GM12878 (cell line): Measurements from ENCODE around the gene C11orf16. TPM values are rescaled to one million over a fixed set of nuclear protein-coding genes. Genes with fewer than 3 reads are reported as not detected.

Experiments
- ATAC-seq: fragments of 200-7000 bp; cut with Tn5 transposase; 3 replicates; pipeline ENCODE4 v1.9.1; 2020; ENCODE audit warnings: mild to moderate bottlenecking, moderate library complexity
- BruUV-seq: library from RNA; stranded (reverse); fragments of 400-500 nt; replicated peaks from 2 replicates; lab custom pipeline; 2021; lab: Mats Ljungman, UMichigan
- CTCF ChIA-PET: fragments of 300-600 bp; sonication (Branson Sonifier 250); formaldehyde crosslinking; extraction: SDS; loops from one replicate; lab custom pipeline; 2021; ENCODE audit warnings: inconsistent platforms; lab: Yijun Ruan, JAX
- POLR2A ChIA-PET: fragments of 350-600 bp; formaldehyde crosslinking; extraction: SDS; loops from one replicate; lab custom pipeline; 2021; ENCODE audit warnings: inconsistent platforms; lab: Charles Lee
- RAD21 ChIA-PET: fragments of 300-600 bp; sonication (Branson Sonifier 250); formaldehyde crosslinking; loops from one replicate; lab custom pipeline; 2023; ENCODE audit warnings: antibody characterized with exemption; ENCODE audit not compliant: unreplicated experiment; lab: Charles Lee
- SMC1A ChIA-PET: fragments of 300-600 bp; sonication (Branson Sonifier 250); formaldehyde crosslinking; loops from one replicate; lab custom pipeline; 2023; ENCODE audit not compliant: unreplicated experiment, uncharacterized antibody; lab: Charles Lee
- DNase-seq: peaks from one replicate; pipeline ENCODE4 v3.0.0-alpha.2; 2011; ENCODE audit warnings: low read depth, low spot score
- FAIRE-seq: peaks from 3 replicates; lab custom pipeline; 2011; peaks lifted over from hg19 to GRCh38; lab: Jason Lieb, UNC
- H2AFZ ChIP-seq: 2 replicates; pipeline ENCODE4 v1.6.0; 2011; ENCODE audit warnings: low read depth, low read length, control low read depth; ENCODE audit not compliant: control insufficient read depth
- H3K27ac ChIP-seq: 2 replicates; pipeline ENCODE4 v1.5.1; 2011; ENCODE audit warnings: control low read depth; ENCODE audit not compliant: control insufficient read depth, insufficient read depth
- H3K27me3 ChIP-seq, 2 experiments: replicated peaks in 1 of 2; 2 replicates each; pipeline versions ENCODE4 v1.6.0 to v1.6.1; 2011; ENCODE audit warnings: low read length in 1 of 2; ENCODE audit not compliant: control insufficient read depth in 2 of 2, insufficient read depth in 2 of 2
- H3K36me3 ChIP-seq, 2 experiments: 2 replicates each; pipeline ENCODE4 v1.5.1; 2011; ENCODE audit warnings: low read length in 1 of 2; ENCODE audit not compliant: control insufficient read depth in 2 of 2, insufficient read depth in 2 of 2
- H3K4me1 ChIP-seq: 2 replicates; pipeline ENCODE4 v1.6.1; 2011; ENCODE audit warnings: mild to moderate bottlenecking, low read length, moderate library complexity, mixed read lengths; ENCODE audit not compliant: control insufficient read depth, insufficient read depth
- H3K4me2 ChIP-seq: 2 replicates; pipeline ENCODE4 v1.6.0; 2011; ENCODE audit warnings: control low read depth; ENCODE audit not compliant: control insufficient read depth, insufficient read depth
- H3K4me3 ChIP-seq: fragments of 200-600 bp; sonication (generic); 2 replicates; pipeline ENCODE4 v1.5.1; 2016
- H3K79me2 ChIP-seq: 2 replicates; pipeline ENCODE4 v1.6.0; 2011; ENCODE audit warnings: low read length; ENCODE audit not compliant: control insufficient read depth, insufficient read depth
- H3K9ac ChIP-seq: 2 replicates; pipeline ENCODE4 v1.8.0; 2011; ENCODE audit warnings: low read length, control low read depth, mixed read lengths; ENCODE audit not compliant: control insufficient read depth, insufficient read depth
- H3K9me3 ChIP-seq: replicated peaks from 3 replicates; pipeline ENCODE4 v1.5.1; 2011; ENCODE audit warnings: mild to moderate bottlenecking, low read length; ENCODE audit not compliant: control insufficient read depth, insufficient read depth
- H4K20me1 ChIP-seq: 2 replicates; pipeline ENCODE4 v1.6.0; 2011; ENCODE audit not compliant: control insufficient read depth, insufficient read depth
- BMI1 ChIP-seq: fragments of 450-650 bp; IDR thresholded peaks from 2 replicates; pipeline ENCODE4 v1.6.1; 2016; ENCODE audit warnings: mild to moderate bottlenecking, moderate library complexity, borderline replicate concordance
- CREM ChIP-seq: IDR thresholded peaks from 2 replicates; pipeline ENCODE4 v1.6.1; 2014; ENCODE audit warnings: antibody characterized with exemption, low read depth
- PML ChIP-seq: IDR thresholded peaks from 2 replicates; pipeline ENCODE4 v1.6.1; 2012; ENCODE audit warnings: low read length, inconsistent platforms
- RAD21 ChIP-seq: IDR thresholded peaks from 2 replicates; pipeline ENCODE4 v1.6.1; 2011; ENCODE audit warnings: mild to moderate bottlenecking, low read depth, low read length, moderate library complexity; ENCODE audit not compliant: insufficient read depth
- SREBF2 ChIP-seq: IDR thresholded peaks from 2 replicates; pipeline ENCODE4 v1.6.1; 2012; ENCODE audit warnings: mild to moderate bottlenecking, low read length
- SRF ChIP-seq, 2 experiments: IDR thresholded peaks; 2 replicates each; pipeline ENCODE4 v1.6.1; 2011; ENCODE audit warnings: low read depth in 2 of 2, low read length in 2 of 2, mild to moderate bottlenecking in 1 of 2, moderate library complexity in 1 of 2
- ZNF24 ChIP-seq: fragments of 450-650 bp; IDR thresholded peaks from 2 replicates; pipeline ENCODE4 v1.6.1; 2017; ENCODE audit warnings: antibody characterized with exemption, mild to moderate bottlenecking
- ZNF274 ChIP-seq: IDR thresholded peaks from one replicate; pipeline ENCODE4 v1.8.0; 2011; ENCODE audit not compliant: insufficient read length, insufficient read depth
- ZNF622 ChIP-seq: fragments of 450-650 bp; IDR thresholded peaks from 2 replicates; pipeline ENCODE4 v1.6.1; 2017; ENCODE audit warnings: mild to moderate bottlenecking, inconsistent platforms
- ZZZ3 ChIP-seq: IDR thresholded peaks from 2 replicates; pipeline ENCODE4 v1.6.1; 2011; ENCODE audit warnings: low read depth; ENCODE audit not compliant: control insufficient read depth, insufficient read length
- WGBS: methylation state at CpG from one replicate; pipeline ENCODE4 v1.1.6; 2016; ENCODE audit warnings: low lambda C conversion rate; ENCODE audit not compliant: insufficient replicate concordance, insufficient coverage; ENCODE audit errors: missing lambda C conversion rate; 5-methylcytosine and 5-hydroxymethylcytosine counted together
- in situ Hi-C: fragments of 300-500 bp; cut with MboI; formaldehyde crosslinking; loops from 9 replicates; pipeline ENCODE4 v1.14.3; 2018; ENCODE audit warnings: mixed read lengths
- intact Hi-C: fragments of 100-400 bp; cut with micrococcal nuclease; formaldehyde crosslinking; loops from one replicate; pipeline ENCODE4 v1.14.2; 2022; ENCODE audit not compliant: unreplicated experiment
- polyA plus RNA-seq, 11 experiments: library from polyadenylated mRNA; depleted of rRNA in 4 of 11; unstranded in 6 of 11; stranded (reverse) in 5 of 11; fragments of >200 nt; fragmentation: Nextera tagmentation in 4 of 11; fragmentation: Illumina TruSeq in 1 of 11; extraction: Ambion mirVana in 4 of 11; extraction: Trizol in 1 of 11; gene quantifications; 1 replicate in 1 of 11; 2 replicates in 10 of 11; pipeline versions ENCODE4 v1.2.1 to v1.2.3, GENCODE V29; 2011 to 2016; ENCODE audit warnings: inconsistent platforms in 2 of 11, missing spikeins in 2 of 11, low read depth in 1 of 11
- total RNA-seq, 4 experiments: library from RNA; depleted of rRNA in 3 of 4; stranded (reverse); fragments of >200 nt in 3 of 4; fragmentation: Illumina TruSeq in 1 of 4; extraction: Trizol in 1 of 4; gene quantifications; 2 replicates each; pipeline versions ENCODE4 v1.2.1 to v1.2.3, GENCODE V29; 2013 to 2021
- TF ChIP-seq, protein P1 (sequence below): fragments of 450-650 bp; IDR thresholded peaks from 2 replicates; pipeline ENCODE4 v1.6.1; 2018; ENCODE audit warnings: mild to moderate bottlenecking, low read depth, moderate library complexity; ENCODE audit not compliant: partially characterized antibody
- TF ChIP-seq, protein P2 (sequence below): fragments of 450-650 bp; IDR thresholded peaks from 2 replicates; pipeline ENCODE4 v1.6.1; 2017; ENCODE audit warnings: antibody characterized with exemption, mild to moderate bottlenecking, moderate library complexity

The C11orf16 gene
- total and polyA plus RNA-seq, 10 of the 15 experiments (the other 5 are each of a cell fraction or from before 2014, with no cell fraction given) = 0.05 to 0.39 (median 0.32) TPM; not detected in 7

DNA sequence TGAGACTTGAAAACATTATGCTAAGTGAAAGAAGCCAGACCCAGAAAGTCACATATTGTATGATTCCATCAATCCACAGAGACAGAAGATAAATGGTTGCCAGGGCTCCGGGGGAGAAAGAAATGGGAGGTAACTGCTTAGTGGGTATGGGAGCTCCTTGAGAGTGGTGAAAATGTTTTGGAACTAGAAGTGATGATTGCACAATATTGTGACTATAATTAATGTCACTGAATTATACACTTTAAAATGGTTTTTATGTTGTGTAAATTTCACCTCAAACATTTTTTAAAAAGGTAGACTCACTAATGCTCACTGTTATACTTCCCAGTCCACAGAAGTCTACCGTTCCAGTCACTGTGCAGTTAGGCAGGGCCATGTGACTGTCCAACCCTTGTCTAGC, 54.0 kb downstream of the C11orf16 start:
- no peak for ATAC-seq

More for the DNA sequence above, 54.0 kb downstream of the C11orf16 start:
- no peaks in the 10 kb centered on the region for H4K20me1 ChIP-seq
- ChIA-PET RAD21 (no interaction called here), SMC1A (no interaction called here), CTCF (interaction anchor here (1.0 kb wide), 1 partner anchor 259 kb away, joined by 4 read pairs; no protein-coding TSS in a partner anchor), POLR2A (interaction anchor here (0.7 kb wide), 1 partner anchor 25 kb away, joined by 3 read pairs; no protein-coding TSS in a partner anchor)
- H2AFZ ChIP-seq = no peak overlapping the region
- intact Hi-C loops = no loop called here
- H3K4me1 ChIP-seq = no peaks in the 10 kb centered on the region
- H3K9me3 ChIP-seq = no peaks in the 10 kb centered on the region
- H3K27me3 ChIP-seq = peaks cover 1 to 7% of the 10 kb centered on the region in 2 experiments; a peak in 2 of 4 replicates
- no peak overlapping the region for H3K4me2 ChIP-seq
- FAIRE-seq (no peak), DNase-seq (no peak)
- TF ChIP-seq ZNF24 = no peak
- TF ChIP-seq, protein P1, sequence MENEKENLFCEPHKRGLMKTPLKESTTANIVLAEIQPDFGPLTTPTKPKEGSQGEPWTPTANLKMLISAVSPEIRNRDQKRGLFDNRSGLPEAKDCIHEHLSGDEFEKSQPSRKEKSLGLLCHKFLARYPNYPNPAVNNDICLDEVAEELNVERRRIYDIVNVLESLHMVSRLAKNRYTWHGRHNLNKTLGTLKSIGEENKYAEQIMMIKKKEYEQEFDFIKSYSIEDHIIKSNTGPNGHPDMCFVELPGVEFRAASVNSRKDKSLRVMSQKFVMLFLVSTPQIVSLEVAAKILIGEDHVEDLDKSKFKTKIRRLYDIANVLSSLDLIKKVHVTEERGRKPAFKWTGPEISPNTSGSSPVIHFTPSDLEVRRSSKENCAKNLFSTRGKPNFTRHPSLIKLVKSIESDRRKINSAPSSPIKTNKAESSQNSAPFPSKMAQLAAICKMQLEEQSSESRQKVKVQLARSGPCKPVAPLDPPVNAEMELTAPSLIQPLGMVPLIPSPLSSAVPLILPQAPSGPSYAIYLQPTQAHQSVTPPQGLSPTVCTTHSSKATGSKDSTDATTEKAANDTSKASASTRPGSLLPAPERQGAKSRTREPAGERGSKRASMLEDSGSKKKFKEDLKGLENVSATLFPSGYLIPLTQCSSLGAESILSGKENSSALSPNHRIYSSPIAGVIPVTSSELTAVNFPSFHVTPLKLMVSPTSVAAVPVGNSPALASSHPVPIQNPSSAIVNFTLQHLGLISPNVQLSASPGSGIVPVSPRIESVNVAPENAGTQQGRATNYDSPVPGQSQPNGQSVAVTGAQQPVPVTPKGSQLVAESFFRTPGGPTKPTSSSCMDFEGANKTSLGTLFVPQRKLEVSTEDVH = no peak
- no peak for TF ChIP-seq PML
- no peak for TF ChIP-seq SREBF2
- TF ChIP-seq ZNF622 = no peak
- no peak for TF ChIP-seq ZZZ3
- TF ChIP-seq ZNF274 = no peak
- no peak for TF ChIP-seq CREM
- no peak for TF ChIP-seq RAD21
- TF ChIP-seq SRF (IDR thresholded peaks at IDR 0.05; ENCODE audit: low read depth in 2 of 2, low read length in 2 of 2) = no peak
- TF ChIP-seq BMI1 = no peak
- TF ChIP-seq, protein P2, sequence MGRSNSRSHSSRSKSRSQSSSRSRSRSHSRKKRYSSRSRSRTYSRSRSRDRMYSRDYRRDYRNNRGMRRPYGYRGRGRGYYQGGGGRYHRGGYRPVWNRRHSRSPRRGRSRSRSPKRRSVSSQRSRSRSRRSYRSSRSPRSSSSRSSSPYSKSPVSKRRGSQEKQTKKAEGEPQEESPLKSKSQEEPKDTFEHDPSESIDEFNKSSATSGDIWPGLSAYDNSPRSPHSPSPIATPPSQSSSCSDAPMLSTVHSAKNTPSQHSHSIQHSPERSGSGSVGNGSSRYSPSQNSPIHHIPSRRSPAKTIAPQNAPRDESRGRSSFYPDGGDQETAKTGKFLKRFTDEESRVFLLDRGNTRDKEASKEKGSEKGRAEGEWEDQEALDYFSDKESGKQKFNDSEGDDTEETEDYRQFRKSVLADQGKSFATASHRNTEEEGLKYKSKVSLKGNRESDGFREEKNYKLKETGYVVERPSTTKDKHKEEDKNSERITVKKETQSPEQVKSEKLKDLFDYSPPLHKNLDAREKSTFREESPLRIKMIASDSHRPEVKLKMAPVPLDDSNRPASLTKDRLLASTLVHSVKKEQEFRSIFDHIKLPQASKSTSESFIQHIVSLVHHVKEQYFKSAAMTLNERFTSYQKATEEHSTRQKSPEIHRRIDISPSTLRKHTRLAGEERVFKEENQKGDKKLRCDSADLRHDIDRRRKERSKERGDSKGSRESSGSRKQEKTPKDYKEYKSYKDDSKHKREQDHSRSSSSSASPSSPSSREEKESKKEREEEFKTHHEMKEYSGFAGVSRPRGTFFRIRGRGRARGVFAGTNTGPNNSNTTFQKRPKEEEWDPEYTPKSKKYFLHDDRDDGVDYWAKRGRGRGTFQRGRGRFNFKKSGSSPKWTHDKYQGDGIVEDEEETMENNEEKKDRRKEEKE = no peak
- H3K9ac ChIP-seq = no peak overlapping the region
- H3K36me3 ChIP-seq = no peaks in the 10 kb centered on the region
- no TSS peak for BruUV-seq
- H3K79me2 ChIP-seq = no peaks in the 10 kb centered on the region
- in situ Hi-C loops = no loop called here
- WGBS = 70% methylated on average over 2 of the region's 2 CpGs
- H3K4me3 ChIP-seq = no peak overlapping the region
- no peak overlapping the region for H3K27ac ChIP-seq
